Endothelial cell of umbilical vein (primary cell): Measurements from ENCODE around the gene PLD2. TPM values are rescaled to one million over a fixed set of nuclear protein-coding genes. Genes with fewer than 3 reads are reported as not detected.

Experiments
- BruUV-seq: library from RNA; stranded (reverse); fragments of 400-500 nt; replicated peaks from 2 replicates; lab custom pipeline; 2021; lab: Mats Ljungman, UMichigan
- CTCF ChIA-PET: fragments of 300-600, 350-600 bp; sonication (Branson Sonifier 250); formaldehyde crosslinking; loops from one replicate; lab custom pipeline; 2021; ENCODE audit warnings: antibody characterized with exemption, inconsistent platforms; lab: Charles Lee
- POLR2A ChIA-PET: fragments of 300-600, 350-600 bp; sonication (Branson Sonifier 250); formaldehyde crosslinking; loops from one replicate; lab custom pipeline; 2021; ENCODE audit warnings: antibody characterized with exemption, inconsistent platforms; lab: Charles Lee
- DNase-seq: peaks from one replicate; pipeline ENCODE4 v3.0.0-alpha.2; 2011; ENCODE audit warnings: low read depth, low spot score
- FAIRE-seq: peaks from 2 replicates; lab custom pipeline; 2011; peaks lifted over from hg19 to GRCh38; lab: Jason Lieb, UNC
- H2AFZ ChIP-seq: 2 replicates; pipeline ENCODE4 v1.6.0; 2012; ENCODE audit warnings: low read depth, low read length, control low read depth, inconsistent platforms
- H3K27ac ChIP-seq: 2 replicates; pipeline ENCODE4 v1.5.1; 2011; ENCODE audit warnings: low read depth, mild to moderate bottlenecking, control low read depth, low read length, moderate library complexity; ENCODE audit not compliant: insufficient read depth
- H3K27me3 ChIP-seq, 2 experiments: 2 replicates each; pipeline versions ENCODE4 v1.6.0 to v1.6.1; 2011; ENCODE audit warnings: low read length in 2 of 2, mixed read lengths in 1 of 2; ENCODE audit not compliant: control insufficient read depth in 2 of 2, insufficient read depth in 2 of 2
- H3K36me3 ChIP-seq, 2 experiments: 2 replicates in 1 of 2; 3 replicates in 1 of 2; pipeline ENCODE4 v1.5.1; 2011; ENCODE audit warnings: low read length in 2 of 2, mild to moderate bottlenecking in 1 of 2, moderate library complexity in 1 of 2; ENCODE audit not compliant: control insufficient read depth in 2 of 2, insufficient read depth in 2 of 2; ENCODE audit errors: extremely low read depth in 1 of 2
- H3K4me1 ChIP-seq: 3 replicates; pipeline ENCODE4 v1.5.1; 2011; ENCODE audit warnings: mild to moderate bottlenecking, low read length; ENCODE audit not compliant: control insufficient read depth, insufficient read depth; ENCODE audit errors: extremely low read depth
- H3K4me2 ChIP-seq: 2 replicates; pipeline ENCODE4 v1.6.1; 2011; ENCODE audit warnings: low read length, control low read depth, mixed read lengths; ENCODE audit not compliant: insufficient read depth
- H3K4me3 ChIP-seq, 3 experiments: fragments of 200-600 bp in 1 of 3; sonication (generic), shearing (Covaris generic) in 1 of 3; replicated peaks in 1 of 3; 2 replicates each; pipeline ENCODE4 v1.5.1; 2011 to 2016; ENCODE audit warnings: control low read depth in 3 of 3, low read length in 3 of 3, mild to moderate bottlenecking in 2 of 3, inconsistent platforms in 1 of 3, low read depth in 1 of 3, moderate library complexity in 1 of 3; ENCODE audit not compliant: insufficient read depth in 1 of 3
- H3K79me2 ChIP-seq: 2 replicates; pipeline ENCODE4 v1.6.0; 2012; ENCODE audit warnings: low read length, inconsistent platforms; ENCODE audit not compliant: control insufficient read depth, insufficient read depth
- H3K9ac ChIP-seq: replicated peaks from 2 replicates; pipeline ENCODE3; 2011; ENCODE audit warnings: low read length, control low read depth; ENCODE audit not compliant: insufficient read depth; ENCODE audit errors: extremely low read depth
- H3K9me1 ChIP-seq: replicated peaks from 3 replicates; pipeline ENCODE4 v1.6.0; 2011; ENCODE audit warnings: mild to moderate bottlenecking, low read length; ENCODE audit not compliant: control insufficient read depth, insufficient read depth; ENCODE audit errors: extremely low read depth
- H3K9me3 ChIP-seq: replicated peaks from 2 replicates; pipeline ENCODE4 v1.5.1; 2012; ENCODE audit warnings: low read length, inconsistent platforms; ENCODE audit not compliant: control insufficient read depth, insufficient read depth
- H4K20me1 ChIP-seq: replicated peaks from 2 replicates; pipeline ENCODE3; 2011; ENCODE audit warnings: mild to moderate bottlenecking, low read length; ENCODE audit not compliant: control insufficient read depth, insufficient read depth; ENCODE audit errors: extremely low read depth
- CTCF ChIP-seq, 2 donors: IDR thresholded peaks; 1 replicate in 1 of 2; 2 replicates in 1 of 2; pipeline ENCODE4 v1.5.1; 2011; ENCODE audit warnings: low read length in 2 of 2, mild to moderate bottlenecking in 2 of 2, moderate library complexity in 2 of 2, control low read depth in 1 of 2, inconsistent platforms in 1 of 2, low read depth in 1 of 2; ENCODE audit not compliant: insufficient read depth in 1 of 2; ENCODE audit errors: extremely low read depth in 1 of 2
- EZH2 ChIP-seq: IDR thresholded peaks from 2 replicates; pipeline ENCODE4 v1.6.1; 2012; ENCODE audit warnings: borderline replicate concordance, low read depth, mild to moderate bottlenecking, moderate library complexity, low read length, inconsistent platforms; ENCODE audit not compliant: severe bottlenecking
- FOS ChIP-seq: IDR thresholded peaks from 2 replicates; pipeline ENCODE4 v1.6.1; 2011; ENCODE audit warnings: mild to moderate bottlenecking, low read length, moderate library complexity, borderline replicate concordance; ENCODE audit not compliant: insufficient read depth
- GATA2 ChIP-seq: IDR thresholded peaks from 2 replicates; pipeline ENCODE4 v1.7.0; 2011; ENCODE audit warnings: low read depth, mild to moderate bottlenecking, moderate library complexity, mixed read lengths, low read length; ENCODE audit not compliant: insufficient read length, insufficient read depth
- JUN ChIP-seq: IDR thresholded peaks from 2 replicates; pipeline ENCODE4 v1.6.1; 2011; ENCODE audit warnings: borderline replicate concordance, low read depth; ENCODE audit not compliant: insufficient read length, insufficient read depth
- MAX ChIP-seq: IDR thresholded peaks from 2 replicates; pipeline ENCODE4 v1.6.1; 2011; ENCODE audit not compliant: insufficient read depth, insufficient read length
- MYC ChIP-seq: IDR thresholded peaks from one replicate; pipeline ENCODE4 v1.6.1; 2011; ENCODE audit warnings: mild to moderate bottlenecking, low read depth, low read length
- POLR2A ChIP-seq: IDR thresholded peaks from 2 replicates; pipeline ENCODE4 v1.6.1; 2012; ENCODE audit warnings: low read depth, mild to moderate bottlenecking, control low read depth, low read length
- POLR2AphosphoS5 ChIP-seq: IDR thresholded peaks from 2 replicates; pipeline ENCODE4 v1.6.1; 2012; ENCODE audit warnings: low read depth, mild to moderate bottlenecking, control low read depth, low read length, moderate library complexity; ENCODE audit not compliant: insufficient read depth
- dilution Hi-C: fragments of 300-500 bp; cut with MboI; formaldehyde crosslinking; loops from one replicate; pipeline ENCODE4 v1.15.0; 2019; ENCODE audit warnings: low sequenced_read_pairs; ENCODE audit not compliant: extremely low pct_ligation_motif_present
- intact Hi-C: fragments of 100-400 bp; cut with micrococcal nuclease; formaldehyde crosslinking; loops from one replicate; pipeline ENCODE4 v1.10.0; 2022
- polyA plus RNA-seq, 4 experiments: library from polyadenylated mRNA; depleted of rRNA in 3 of 4; stranded (reverse) in 3 of 4; unstranded in 1 of 4; fragments of >200 nt; gene quantifications; 2 replicates each; pipeline versions ENCODE4 v1.2.1 to v1.2.3, GENCODE V29; 2011 to 2012; ENCODE audit warnings: missing spikeins in 1 of 4
- total RNA-seq: library from RNA; stranded (reverse); gene quantifications from 2 replicates; pipeline ENCODE4 v1.2.3, GENCODE V29; 2021

Gene PLD2
- total and polyA plus RNA-seq, 2 donors (not counting 3 experiments of a cell fraction or from before 2014, with no cell fraction given), result 52.3 to 54.7 TPM

- dilution Hi-C loops, result no loop called here
- CTCF ChIA-PET, result no interaction called here
Measured at GRCh38 chr17:4842376-4842775, 35.4 kb downstream of the PLD2 start.

GRCh38 chr17:4843321-4844000 lies 36.5 kb downstream of the PLD2 start:
- H3K4me1 ChIP-seq, result peaks cover 3% of the 10 kb centered on the region
- H3K4me2 ChIP-seq, result no peak overlapping the region
- ChIA-PET POLR2A (no interaction called here), CTCF (interaction anchor here (2.0 kb wide), 1 partner anchor 38 kb away, joined by 4 read pairs; no protein-coding TSS in a partner anchor)
- intact Hi-C loops, result no loop called here
- peaks cover 48% of the 10 kb centered on the region for H3K79me2 ChIP-seq
- H4K20me1 ChIP-seq, result no peaks in the 10 kb centered on the region
- dilution Hi-C loops, result no loop called here
- no peak overlapping the region for H2AFZ ChIP-seq
- BruUV-seq, result no TSS peak
- no peak for FAIRE-seq
- H3K9me1 ChIP-seq, result no peaks in the 10 kb centered on the region
- H3K9me3 ChIP-seq, result no peaks in the 10 kb centered on the region
- no peaks in the 10 kb centered on the region for H3K27me3 ChIP-seq
- peaks cover 0 to 2% of the 10 kb centered on the region in 2 experiments for H3K36me3 ChIP-seq
- no peak for DNase-seq
- H3K9ac ChIP-seq, result no peak overlapping the region
- TF ChIP-seq MAX (no peak), EZH2 (no peak), CTCF (IDR thresholded peaks at IDR 0.05; ENCODE audit: extremely low read depth in 1 of 2, insufficient read depth in 1 of 2, low read depth in 1 of 2, low read length in 2 of 2) (no peak), POLR2AphosphoS5 (no peak), POLR2A (no peak), JUN (no peak), FOS (no peak), GATA2 (no peak), MYC (no peak)
- H3K27ac ChIP-seq, result no peak overlapping the region
- H3K4me3 ChIP-seq, result no peak overlapping the region

More at GRCh38 chr17:4842376-4842775, 35.4 kb downstream of the PLD2 start:
- peaks cover 0 to 9% of the 10 kb centered on the region in 2 experiments for H3K36me3 ChIP-seq
- H2AFZ ChIP-seq, result no peak overlapping the region
- H3K27ac ChIP-seq, result no peak overlapping the region
- intact Hi-C loops, result no loop called here
- BruUV-seq, result no TSS peak
- POLR2A ChIA-PET, result no interaction called here
- no peaks in the 10 kb centered on the region for H3K9me1 ChIP-seq
- H3K9me3 ChIP-seq, result no peaks in the 10 kb centered on the region
- FAIRE-seq (no peak), DNase-seq (no peak)
- peaks cover 3% of the 10 kb centered on the region for H3K4me1 ChIP-seq
- TF ChIP-seq POLR2AphosphoS5 (no peak), GATA2 (no peak), POLR2A (no peak), JUN (no peak), MYC (no peak), MAX (no peak)
- H3K79me2 ChIP-seq, result peaks cover 58% of the 10 kb centered on the region
- no peaks in the 10 kb centered on the region for H3K27me3 ChIP-seq
- H3K9ac ChIP-seq, result no peak overlapping the region
- no peak overlapping the region for H3K4me2 ChIP-seq
- no peak overlapping the region for H3K4me3 ChIP-seq
- H4K20me1 ChIP-seq, result no peaks in the 10 kb centered on the region
